GM19324 (cell line): ENCODE measurements around the gene PRLH.

Experiments
- ATAC-seq: cut with Tn5 transposase; IDR thresholded peaks from one replicate; pipeline ENCODE4 v1.9.1; 2021; ENCODE audit warnings: mild to moderate bottlenecking, moderate library complexity; ENCODE audit not compliant: unreplicated experiment, low FRiP score

The PRLH gene

DNA sequence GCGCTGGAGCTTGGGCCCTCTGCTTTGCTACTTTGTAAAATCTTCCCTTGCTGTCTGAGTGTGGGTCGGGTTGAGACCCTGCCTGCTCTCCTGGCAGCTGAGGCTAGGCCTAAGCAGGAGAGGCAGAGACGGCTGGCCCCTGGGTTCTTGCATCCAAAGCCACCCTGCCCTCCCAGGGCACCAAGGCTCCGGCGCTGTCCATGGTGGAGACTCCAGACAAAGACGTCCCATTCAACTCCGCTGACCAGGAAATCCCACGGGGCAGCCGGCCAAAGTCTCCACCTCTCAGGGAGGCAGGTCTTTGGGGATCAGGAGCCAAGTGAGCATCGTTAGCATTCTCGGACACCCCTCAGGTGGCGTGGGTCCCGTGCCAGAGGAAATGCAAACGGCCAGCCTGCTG, 2.6 kb upstream of the PRLH start:
- no peak for ATAC-seq

DNA sequence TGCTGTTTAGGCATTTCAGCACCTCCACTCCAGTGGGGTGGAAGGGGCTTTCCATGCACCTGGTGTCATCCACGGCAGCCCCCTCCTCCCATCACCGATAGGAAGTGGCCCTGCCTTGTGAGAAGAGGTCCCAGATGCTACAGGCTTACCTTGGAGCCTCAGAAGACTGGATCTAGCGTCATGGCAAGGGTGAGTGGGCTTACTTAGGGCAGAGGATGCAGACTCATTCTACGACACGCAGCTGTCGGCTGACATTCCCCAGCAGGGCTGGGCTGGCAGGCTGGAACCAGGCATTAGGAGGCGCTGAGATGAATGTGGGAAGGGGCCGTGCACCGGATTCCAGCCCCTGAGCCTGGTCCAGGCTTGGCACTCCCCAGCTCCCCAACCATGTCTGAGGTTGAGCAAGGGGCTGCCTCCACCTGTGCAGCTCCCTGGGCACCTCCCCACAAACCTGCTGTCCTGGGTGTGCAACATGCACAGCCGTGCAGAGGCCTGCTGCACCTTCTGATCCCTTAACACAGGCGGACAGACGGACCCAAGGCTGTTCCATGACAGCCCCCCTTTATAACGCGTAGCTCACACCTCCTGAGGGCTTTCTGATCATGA, 1.7 kb upstream of the PRLH start:
- no peak for ATAC-seq

DNA sequence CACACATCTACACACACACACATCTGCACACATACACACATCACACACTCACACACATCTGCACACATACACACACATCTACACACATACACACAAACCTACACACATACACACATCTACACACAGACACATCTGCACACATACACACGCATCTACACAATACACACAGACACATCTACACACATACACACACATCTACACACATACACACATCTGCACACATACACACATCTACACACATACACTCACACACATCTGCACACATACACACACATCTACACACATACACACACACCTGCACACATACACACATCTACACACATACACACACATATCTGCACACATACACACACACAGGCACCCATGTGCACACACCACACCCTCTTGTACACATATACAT, 400 bp upstream of the PRLH start:
- ATAC-seq: no peak

DNA sequence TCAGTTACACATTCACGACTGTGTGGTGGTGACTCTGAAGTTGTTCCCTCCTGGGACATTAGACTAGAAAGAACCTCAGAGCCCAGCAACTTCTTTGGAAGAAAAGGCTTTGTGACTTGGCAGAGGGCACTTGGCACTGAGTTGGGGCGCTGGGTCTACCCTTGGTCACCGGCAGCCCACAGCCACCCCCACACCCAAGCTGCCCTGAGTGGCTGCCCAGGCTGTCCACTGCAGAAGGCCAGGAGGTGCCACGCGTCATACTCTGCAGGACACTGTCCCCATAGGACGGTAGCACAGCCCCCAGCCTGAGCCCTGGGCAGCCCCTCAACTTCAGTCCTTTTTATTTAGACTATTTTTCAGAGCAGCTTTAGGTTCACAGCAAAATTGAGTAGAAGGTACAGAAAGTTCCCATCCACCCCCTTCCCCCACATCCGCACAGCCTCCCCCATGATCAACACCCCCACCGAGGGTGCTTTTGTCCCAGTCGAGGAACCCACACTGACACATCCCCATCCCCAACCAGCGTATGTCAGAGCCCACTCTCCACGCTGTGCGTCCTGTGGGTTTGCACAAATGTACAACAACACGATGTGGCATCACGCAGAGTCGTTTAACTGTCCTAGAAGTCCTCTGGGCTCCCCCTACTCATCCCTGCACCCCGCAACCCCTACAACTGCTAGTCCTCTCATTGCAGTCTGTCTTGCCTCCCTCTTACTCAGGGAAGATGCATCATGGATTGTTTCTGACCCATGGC, 1.1 kb downstream of the PRLH start:
- no peak for ATAC-seq

DNA sequence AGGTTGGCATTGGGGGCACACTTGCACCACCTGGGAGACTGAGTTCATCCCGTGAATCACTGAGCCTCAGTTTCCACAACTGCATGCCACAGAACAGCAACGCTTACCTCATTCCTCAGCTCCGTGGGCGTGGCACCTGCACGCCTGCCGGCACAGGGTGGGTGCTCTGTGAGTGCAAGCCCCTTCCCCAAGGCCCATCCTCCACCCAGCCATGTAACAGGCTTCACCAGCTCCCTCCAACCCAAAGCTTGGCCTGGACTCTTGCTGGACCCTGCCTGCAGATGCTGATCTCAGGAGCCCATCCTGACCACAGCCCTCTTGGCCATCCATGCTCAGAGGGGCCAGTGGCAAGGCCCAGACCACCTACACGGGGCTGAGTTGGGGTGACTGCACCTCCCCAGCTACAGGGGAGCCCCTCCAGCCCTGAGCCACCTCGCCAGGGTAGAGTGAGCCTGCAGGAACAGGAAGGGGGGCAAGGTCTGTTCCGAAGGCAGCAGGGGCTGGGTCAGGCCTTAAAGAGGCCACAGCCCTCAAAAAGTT, 1.8 kb downstream of the PRLH start:
- no peak for ATAC-seq

DNA sequence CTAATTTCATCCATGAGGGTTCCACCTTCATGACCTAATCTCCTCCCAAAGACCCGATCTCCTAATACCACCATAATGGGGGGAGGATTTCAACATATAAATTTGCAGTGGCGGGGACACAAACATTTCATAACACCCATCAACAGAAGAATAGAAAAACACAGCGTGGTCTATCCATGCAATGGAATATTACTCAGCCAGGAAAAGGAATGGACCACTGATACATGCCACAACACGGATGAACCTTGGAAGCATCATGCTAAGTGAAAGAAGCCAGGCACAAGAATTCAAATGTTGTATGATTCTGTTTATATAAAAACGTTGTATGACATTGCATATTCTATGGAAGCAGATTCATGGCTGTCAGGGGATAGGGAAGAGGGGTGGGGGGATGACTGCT, 2.7 kb downstream of the PRLH start:
- ATAC-seq: no peak

DNA sequence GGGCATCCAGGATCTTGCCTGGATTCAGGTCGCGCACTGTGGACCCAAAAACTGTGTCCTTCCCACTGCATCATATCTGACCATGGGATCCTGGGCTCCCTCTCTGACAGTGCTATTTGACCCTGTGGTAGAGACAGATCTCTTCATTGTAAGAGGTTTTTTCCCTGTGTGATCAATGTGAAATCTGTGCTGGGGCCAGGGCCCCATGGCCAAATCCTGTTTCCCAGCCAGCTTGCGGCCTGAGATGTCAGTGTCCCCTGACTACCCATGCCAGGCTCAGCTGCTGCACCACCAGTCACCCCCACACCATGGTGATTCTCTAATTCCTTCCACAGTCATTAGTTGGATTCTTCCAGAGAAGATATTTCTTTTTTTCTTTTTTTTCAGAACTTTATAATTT, 3.5 kb downstream of the PRLH start:
- no peak for ATAC-seq

DNA sequence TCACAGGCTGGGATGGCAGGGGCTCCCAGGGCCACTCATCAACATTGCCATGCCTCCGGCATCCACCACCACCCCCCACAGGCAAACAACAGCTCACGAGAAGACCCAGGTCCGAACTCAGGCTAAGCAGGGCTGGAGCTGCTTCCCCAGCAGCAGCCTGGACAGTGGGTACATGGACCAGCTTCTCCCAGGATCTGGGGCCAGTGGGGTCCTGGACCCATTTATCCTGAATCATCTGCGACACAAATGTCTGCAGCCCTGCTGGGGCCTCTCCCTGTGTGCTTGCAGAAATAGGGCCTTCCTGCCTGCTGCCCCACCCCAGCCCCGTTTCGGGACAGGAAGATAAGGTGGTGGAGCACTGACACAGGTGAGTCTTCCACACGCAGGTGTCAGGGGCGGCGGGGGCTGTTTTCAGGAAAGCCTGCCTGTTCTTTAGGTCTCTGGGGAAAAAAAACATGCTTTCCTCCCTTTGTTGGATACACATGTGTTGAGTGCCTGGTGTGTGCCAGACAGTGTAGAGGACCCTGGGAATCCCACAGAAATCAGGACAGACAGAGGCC, 4.5 kb downstream of the PRLH start:
- ATAC-seq: no peak

DNA sequence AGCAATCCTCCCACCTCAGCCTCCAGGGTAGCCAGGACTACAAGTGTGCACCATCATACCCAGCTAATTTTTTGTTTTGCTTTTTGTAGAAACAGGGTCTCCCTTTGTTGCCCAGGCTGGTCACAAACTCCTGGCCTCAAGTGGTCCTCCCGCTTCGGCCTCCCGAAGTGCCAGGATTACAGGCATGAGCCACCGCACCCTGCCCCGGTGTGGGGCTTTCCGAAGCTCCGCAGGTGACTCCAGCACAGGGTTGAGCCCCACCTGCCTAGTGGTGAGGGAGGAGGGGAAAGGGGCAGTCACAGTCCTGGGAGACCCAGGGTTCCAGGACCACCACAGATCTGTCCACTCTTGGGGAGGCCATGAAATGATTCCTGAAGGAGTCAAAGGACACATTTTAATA, 5.2 kb downstream of the PRLH start:
- no peak for ATAC-seq

DNA sequence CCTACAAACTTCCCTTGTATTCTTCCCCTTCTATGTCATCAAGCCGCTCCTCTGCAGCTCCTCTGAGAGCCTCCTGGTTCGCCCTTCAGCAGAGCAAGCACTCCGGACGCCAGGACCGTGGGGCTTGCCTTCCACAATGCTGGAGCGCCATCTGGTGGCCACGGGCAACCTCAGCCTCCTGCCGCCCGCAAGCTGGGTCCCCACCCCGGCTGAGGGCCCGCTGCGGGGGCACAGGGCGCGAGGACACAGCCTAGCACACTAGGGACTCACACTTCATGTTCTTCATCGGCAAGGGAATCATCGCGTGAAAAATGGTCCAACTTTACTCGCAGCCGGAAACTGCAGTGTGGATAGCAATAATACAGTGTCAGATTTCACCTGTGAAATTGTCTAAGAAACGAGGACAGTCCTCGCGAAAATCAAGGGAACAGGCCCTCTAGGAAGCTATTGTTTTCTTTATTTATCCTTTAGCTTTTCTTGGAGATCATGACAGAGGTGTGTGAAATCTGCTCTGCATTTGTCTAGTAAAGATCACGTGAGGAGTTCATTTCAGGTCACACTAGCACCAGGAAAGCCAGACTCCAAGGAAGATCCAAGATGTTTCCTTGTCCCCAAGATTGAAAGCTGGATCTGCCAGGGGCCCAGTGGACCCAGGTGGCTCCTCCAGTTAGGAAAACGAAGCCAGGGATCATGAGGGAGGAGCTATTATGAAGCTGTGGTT, 5.8 kb downstream of the PRLH start:
- ATAC-seq: peak; percentile 74

DNA sequence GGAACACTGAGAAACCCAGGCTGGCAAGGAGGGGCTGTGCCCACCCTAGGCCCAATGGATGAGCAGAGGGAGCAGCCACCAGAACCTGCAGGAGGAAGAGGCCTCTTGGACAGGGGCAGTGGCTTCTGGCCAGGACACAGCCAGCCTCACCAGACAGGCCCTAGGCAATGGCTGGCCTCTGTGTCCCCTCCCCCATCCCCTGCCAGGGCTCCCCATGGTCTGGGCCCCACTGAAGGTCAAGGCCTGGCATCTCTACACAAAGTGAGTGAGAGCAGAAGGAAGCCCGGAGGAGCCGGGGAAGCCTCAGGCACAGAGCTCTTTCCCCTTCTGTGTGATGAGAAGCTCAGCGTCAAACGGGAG, 6.3 kb downstream of the PRLH start:
- ATAC-seq: no peak

DNA sequence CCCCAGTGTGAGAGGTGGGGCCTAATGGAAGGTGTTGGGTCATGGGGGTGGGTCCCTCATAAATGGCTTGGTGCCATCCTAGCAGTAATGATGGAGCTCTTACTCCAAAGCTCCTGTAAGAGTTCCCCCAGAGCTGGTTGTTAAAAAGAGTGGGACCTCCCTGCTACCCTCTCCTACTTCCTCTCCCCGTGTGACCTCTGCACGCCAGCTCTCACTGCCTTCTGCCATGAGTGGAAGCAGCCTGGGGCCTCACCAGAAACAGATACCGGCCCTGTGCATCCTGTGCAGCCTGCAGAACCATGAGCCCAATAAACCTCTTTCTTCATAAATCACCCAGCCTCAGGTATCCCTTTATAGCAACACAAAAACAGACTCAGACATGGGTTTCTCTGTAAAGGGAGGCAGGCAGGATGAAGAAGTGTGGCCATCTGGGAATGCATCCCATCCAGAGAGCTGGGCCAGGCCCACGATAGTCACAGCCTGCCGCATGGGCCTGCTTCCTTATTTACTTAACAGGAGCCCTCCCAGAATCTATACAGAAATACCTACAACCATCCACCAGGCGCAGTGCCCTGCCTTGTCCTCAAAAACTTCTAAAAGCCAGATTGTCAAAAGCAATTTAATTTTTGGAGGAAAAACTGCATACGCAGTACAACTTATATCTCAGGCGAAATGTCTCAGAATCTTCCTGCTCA, 7.5 kb downstream of the PRLH start:
- no peak for ATAC-seq

DNA sequence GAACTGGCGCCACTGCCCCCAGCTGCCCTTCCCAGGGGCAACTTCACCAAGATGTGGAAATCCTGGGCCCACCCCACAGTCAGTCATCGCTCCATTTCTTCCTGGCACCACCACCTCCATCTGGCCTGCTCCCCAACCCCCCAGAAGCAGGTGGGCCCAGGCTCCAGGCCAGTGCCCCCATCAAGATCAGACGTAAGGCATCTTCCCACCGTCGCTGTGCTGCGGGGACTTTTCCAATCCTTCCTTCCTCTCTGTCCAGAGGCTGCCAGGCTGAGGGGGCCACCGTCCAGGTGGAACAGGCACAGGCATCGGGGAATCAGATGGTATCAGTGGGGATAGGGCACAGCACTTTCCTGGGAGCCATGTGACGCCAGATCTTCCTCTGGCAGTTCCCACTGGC, 8.1 kb downstream of the PRLH start:
- ATAC-seq: no peak

DNA sequence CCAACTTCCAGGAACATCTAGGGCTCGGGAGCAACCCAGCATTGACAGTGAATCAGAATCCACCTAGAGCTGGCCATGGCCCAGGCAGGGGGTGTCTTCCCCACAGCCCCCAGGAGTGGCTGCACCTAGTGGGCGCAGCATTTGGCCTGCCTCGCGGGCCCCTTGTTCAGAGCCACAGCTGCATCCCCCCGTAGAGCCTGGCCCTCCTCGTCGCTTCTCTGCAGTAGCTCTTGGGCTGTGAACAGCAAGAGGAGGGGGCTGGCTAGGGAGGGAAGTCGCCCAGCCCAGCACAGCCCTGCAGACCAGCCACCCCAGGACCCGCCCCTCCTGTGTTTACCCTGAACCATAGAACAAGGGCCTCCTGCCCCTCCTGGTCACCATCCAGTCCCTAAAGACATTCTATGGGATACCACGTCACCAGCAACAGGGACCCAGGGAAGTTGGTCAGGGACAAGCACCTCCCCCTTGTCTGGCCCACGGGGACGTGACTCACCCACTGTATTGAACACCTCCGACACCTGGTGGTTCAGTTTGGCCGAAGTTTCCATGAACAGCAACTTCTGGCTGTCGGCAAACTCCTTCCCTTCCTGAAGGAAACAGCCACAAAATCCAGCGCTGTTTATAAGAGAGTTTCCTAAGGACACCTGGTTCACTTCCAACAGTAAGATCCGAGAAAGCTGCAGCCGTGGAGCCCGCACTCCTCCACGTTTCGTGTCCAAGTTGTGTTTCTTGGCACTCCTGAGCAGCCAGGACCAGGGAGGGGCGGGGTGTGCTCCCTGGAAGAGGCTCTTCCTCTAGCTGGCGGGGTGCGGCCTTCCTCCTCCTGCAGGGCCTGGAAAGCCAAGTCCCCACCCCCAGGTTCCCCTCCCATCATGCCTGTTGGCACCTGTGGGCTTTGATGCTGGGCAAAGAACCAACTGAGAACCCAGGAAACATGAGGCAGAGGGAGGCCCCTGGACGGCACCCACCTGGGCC, 8.8 kb downstream of the PRLH start:
- ATAC-seq: no peak

DNA sequence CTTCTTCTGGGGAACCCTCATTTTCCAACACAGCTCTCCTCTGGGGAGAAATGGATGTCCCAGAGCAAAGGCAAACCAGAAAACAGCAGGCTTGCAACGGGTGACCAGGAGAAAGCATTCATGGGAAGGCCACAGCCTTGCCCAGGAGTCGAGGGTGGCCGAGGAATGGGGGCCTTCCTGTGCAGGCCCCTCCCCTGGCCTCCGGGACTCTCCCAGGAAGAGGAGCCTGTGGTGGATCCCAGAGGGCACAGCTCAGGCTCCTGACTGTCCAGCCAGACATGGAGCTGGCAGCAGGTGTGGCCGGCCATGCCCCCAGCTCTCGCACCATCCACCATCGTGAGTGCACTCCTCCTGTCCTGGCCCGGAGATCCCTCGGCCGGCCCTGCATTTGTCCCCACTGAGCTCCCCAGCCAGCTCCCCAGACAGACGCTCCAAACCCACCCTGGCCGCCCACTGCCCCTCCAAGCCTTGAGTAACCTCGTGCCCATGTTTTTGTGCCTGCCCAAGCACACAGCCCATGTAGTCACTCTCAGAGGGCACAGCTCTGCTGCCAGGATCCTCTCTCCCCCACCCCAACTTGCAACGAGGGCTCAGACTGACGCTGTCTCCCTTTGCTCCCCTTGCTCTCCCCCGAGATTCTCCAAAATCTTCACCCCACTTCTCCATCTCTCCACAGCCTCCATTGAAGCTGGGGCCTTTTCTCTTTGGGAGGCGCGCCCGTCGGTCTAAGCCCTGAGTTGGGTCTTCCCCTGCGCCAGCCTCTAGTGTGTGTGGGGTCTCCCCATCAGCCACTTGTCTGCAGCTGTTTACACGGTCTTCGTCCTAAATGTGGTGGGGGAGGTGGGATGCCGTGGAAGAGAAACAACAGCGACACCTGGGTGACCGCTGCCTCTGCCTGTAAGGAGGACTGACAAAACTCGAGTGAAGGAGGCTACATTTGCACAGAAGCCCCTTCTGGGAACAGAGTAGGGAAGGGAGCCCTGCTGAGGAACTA, 9.8 kb downstream of the PRLH start:
- no peak for ATAC-seq

DNA sequence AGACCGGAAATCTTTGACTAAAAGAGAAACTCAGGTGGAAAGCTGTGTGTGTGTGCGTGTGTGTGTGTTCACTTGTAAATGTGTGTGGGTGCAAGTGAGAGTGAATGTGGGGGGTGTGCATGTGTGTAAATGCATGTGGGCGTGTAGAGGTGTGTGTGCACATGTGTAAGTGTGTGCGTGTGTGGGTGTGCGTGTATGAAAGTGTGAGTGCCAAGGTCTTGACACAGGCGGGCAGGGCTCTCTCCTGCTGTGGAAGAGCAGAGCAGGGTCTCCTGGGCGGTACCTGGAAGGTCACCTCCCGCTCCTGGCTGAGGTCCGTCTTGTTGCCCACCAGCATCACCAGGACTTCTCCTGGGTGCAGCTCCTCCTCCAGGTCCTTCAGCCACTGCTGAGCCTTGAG, 10.6 kb downstream of the PRLH start:
- ATAC-seq: no peak

DNA sequence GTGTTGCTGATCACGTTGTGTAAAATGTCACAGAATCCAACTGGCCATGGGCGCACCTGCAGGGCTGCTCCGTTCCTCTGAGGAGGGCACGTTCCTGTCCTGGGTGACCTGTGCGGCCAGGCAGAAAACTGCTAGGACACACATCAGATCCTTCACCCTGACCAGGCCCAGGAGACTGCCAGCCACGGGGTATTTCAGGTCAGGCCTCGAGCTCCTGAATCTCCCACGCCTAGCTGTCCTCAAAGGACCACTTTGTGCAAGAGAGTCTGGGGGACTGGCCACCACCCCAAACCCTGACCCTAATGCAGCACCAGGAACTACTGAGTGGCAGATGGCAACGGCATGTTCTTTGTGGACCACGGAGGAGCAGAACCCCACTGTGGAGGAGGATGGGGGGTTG, 11.1 kb downstream of the PRLH start:
- no peak for ATAC-seq
